Right lobe of liver (tissue), 4 donors: ENCODE measurements around the gene ATP8B3.

Source experiments
- POLR2A ChIP-seq: fragments of 450-650 bp; IDR thresholded peaks from one replicate; pipeline ENCODE4 v1.6.1; 2017; ENCODE audit warnings: antibody characterized with exemption, mild to moderate bottlenecking
- TF ChIP-seq, protein P1 (sequence below), 4 donors: fragments of 200-600 bp in 3 of 4; fragments of 450-650 bp in 1 of 4; IDR thresholded peaks; one replicate each; pipeline versions ENCODE4 v1.5.1 to v1.8.0; 2016 to 2022; ENCODE audit warnings: antibody characterized with exemption in 4 of 4, mild to moderate bottlenecking in 2 of 4
- donor health status: DM: no; HTN: no; CAD: no.
- donor health status: DM: no; HTN: no; CAD: no.
- donor health status: DM: no; HTN: yes; CAD: no.

GRCh38 chr19:1811472-1811894 lies 593 bp downstream of the ATP8B3 start:
- TF ChIP-seq, protein P1, sequence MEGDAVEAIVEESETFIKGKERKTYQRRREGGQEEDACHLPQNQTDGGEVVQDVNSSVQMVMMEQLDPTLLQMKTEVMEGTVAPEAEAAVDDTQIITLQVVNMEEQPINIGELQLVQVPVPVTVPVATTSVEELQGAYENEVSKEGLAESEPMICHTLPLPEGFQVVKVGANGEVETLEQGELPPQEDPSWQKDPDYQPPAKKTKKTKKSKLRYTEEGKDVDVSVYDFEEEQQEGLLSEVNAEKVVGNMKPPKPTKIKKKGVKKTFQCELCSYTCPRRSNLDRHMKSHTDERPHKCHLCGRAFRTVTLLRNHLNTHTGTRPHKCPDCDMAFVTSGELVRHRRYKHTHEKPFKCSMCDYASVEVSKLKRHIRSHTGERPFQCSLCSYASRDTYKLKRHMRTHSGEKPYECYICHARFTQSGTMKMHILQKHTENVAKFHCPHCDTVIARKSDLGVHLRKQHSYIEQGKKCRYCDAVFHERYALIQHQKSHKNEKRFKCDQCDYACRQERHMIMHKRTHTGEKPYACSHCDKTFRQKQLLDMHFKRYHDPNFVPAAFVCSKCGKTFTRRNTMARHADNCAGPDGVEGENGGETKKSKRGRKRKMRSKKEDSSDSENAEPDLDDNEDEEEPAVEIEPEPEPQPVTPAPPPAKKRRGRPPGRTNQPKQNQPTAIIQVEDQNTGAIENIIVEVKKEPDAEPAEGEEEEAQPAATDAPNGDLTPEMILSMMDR (IDR thresholded peaks at IDR 0.05) = no peak
- no peak for TF ChIP-seq POLR2A
